ENCODE measurements around the gene PTGS2. TPM values are rescaled to one million over a fixed set of nuclear protein-coding genes. Genes with fewer than 3 reads are reported as not detected.

The PTGS2 gene
- polyA plus RNA-seq, 1 of the 3 experiments (the other 2 are of a cell fraction): 6.3 TPM

- TF ChIP-seq NFIC (IDR thresholded peaks at IDR 0.05; ENCODE audit: borderline replicate concordance): peak; percentile 37; the same call in 1 of the 2 replicates
- TF ChIP-seq TAF1 (IDR thresholded peaks at IDR 0.05; ENCODE audit: borderline replicate concordance, low read depth, low read length): 0 out of 2 replicates have a peak, but pooled peaks have one; percentile 4
- no peak for TF ChIP-seq EZH2phosphoT487 (IDR thresholded peaks at IDR 0.05; ENCODE audit: borderline replicate concordance, low read depth)
- no peak for TF ChIP-seq RAD21 (IDR thresholded peaks at IDR 0.05; ENCODE audit: low read length)
- TF ChIP-seq JUND (IDR thresholded peaks at IDR 0.05): no peak
- no peak for TF ChIP-seq EP300 (IDR thresholded peaks at IDR 0.05; ENCODE audit: borderline replicate concordance in 1 of 2, low read depth in 1 of 2, low read length in 1 of 2)
- TF ChIP-seq YY1 (IDR thresholded peaks at IDR 0.05; ENCODE audit: low read depth): 0 out of 2 replicates have a peak, but pooled peaks have one; percentile 12
- no peak for TF ChIP-seq REST (IDR thresholded peaks at IDR 0.05; ENCODE audit: low read depth, low read length)
- 0 out of 2 replicates have a peak, but pooled peaks have one; percentile 12 for TF ChIP-seq ELF1 (IDR thresholded peaks at IDR 0.05)
Observed at GRCh38 chr1:186680245-186681061, at the start of gene PTGS2 (continued).

DNA sequence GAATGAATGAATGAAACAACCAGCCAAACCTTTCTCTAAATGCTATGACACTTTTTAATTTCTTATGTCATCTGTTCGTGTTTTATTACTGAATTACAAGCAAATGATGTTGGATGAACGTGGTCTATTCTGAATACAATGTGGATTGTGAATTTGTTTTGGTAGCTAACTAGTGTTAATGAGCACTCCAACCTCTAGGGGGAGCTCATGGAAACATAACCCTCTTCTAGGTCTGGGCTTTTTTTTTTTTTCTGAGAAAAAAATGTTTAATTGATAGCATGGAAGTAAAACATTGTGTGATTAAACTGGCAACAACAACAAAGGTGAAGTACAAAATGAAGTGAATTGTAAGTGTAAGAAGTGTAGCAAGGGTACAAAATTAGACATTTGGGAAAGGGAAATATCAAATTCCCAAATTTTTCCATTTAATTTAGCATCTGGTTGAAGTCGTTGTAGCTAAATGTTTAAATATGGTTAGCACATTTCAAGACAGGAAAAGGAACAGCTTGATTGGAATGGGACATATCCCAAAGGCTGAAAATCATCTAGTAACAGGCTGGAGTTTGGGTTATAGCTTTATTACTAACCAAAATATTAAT lies 42.6 kb upstream of the PTGS2 start:
- 9% methylated on average over 3 of the region's 3 CpGs for WGBS (ENCODE audit: low lambda C conversion rate)
- peak; percentile 23 for DNase-seq
- Histone ChIP-seq H3K4me2 (no peak overlapping the region), H3K9ac (no peak overlapping the region), H3K4me1 (ENCODE audit: control insufficient read depth in 1 of 2, insufficient read depth in 2 of 2, low read depth in 1 of 2, low read length in 1 of 2) (no peaks in the 10 kb centered on the region), H3F3A (replicated peaks; ENCODE audit: insufficient read depth) (peaks cover 3% of the 10 kb centered on the region), H3K36me3 (replicated peaks in 1 of 2; ENCODE audit: control insufficient read depth in 1 of 2, insufficient read depth in 2 of 2, low read length in 1 of 2) (no peaks in the 10 kb centered on the region), H3K4me3 (ENCODE audit: low read depth in 2 of 2, low read length in 1 of 2) (no peak overlapping the region; a peak in 1 of 4 replicates), H4K20me1 (ENCODE audit: insufficient read depth) (no peaks in the 10 kb centered on the region), H3K79me2 (ENCODE audit: insufficient read depth) (no peaks in the 10 kb centered on the region), H3K27me3 (ENCODE audit: insufficient read depth) (no peaks in the 10 kb centered on the region), H3K9me3 (0 out of 2 replicates have a peak, but pooled peaks cover 6% of the 10 kb centered on the region), H3K27ac (ENCODE audit: low read depth in 2 of 2, low read length in 1 of 2) (no peak overlapping the region), H3K9me2 (no peaks in the 10 kb centered on the region), H2AFZ (ENCODE audit: low read depth) (peak overlapping the region; percentile 43; the same call in 1 of the 2 replicates)
- TF ChIP-seq REST (IDR thresholded peaks at IDR 0.05; ENCODE audit: low read depth, low read length) (no peak), YY1 (IDR thresholded peaks at IDR 0.05; ENCODE audit: low read depth) (no peak), SIN3A (IDR thresholded peaks at IDR 0.05; ENCODE audit: borderline replicate concordance, low read depth, low read length) (no peak), TEAD4 (IDR thresholded peaks at IDR 0.05; ENCODE audit: borderline replicate concordance, insufficient read depth) (no peak), RXRA (IDR thresholded peaks at IDR 0.05; ENCODE audit: borderline replicate concordance, low read depth) (no peak), MEF2A (IDR thresholded peaks at IDR 0.05; ENCODE audit: borderline replicate concordance, low read depth) (no peak), CTCF (IDR thresholded peaks at IDR 0.05) (peak; percentile 65), MXI1 (IDR thresholded peaks at IDR 0.05; ENCODE audit: low read depth, low read length) (no peak), RAD21 (IDR thresholded peaks at IDR 0.05; ENCODE audit: low read length) (peak; percentile 31; the same call in 1 of the 2 replicates)
- CTCF ChIA-PET: interaction anchor here (0.6 to 1.1 kb wide), 3 partner anchors 13 to 207 kb away, joined by 3 to 5 read pairs (median 3); no protein-coding TSS in a partner anchor
- POLR2A ChIA-PET: no interaction called here

All from SK-N-SH (cell line).